ENCODE data around the gene EML4. TPM values are rescaled to one million over a fixed set of nuclear protein-coding genes. Genes with fewer than 3 reads are reported as not detected.

Gene EML4
- total and polyA plus RNA-seq, 9 of the 15 experiments (the other 6 are each of a cell fraction or from before 2014, with no cell fraction given): 14.7 to 48.3 (median 36.5) TPM

- TF ChIP-seq ZBTB40 (IDR thresholded peaks at IDR 0.05): peak; percentile 56; the same call in 1 of the 2 replicates
- no peak for TF ChIP-seq ZBTB40 (CRISPR knock-in tag; IDR thresholded peaks at IDR 0.05)
- peak; percentile 70 for TF ChIP-seq ATF3 (IDR thresholded peaks at IDR 0.05)
- TF ChIP-seq ATF3 (CRISPR knock-in tag; conservative IDR thresholded peaks at IDR 0.05): no peak
- TF ChIP-seq NFE2 (IDR thresholded peaks at IDR 0.05; ENCODE audit: low read depth): peak; percentile 32; the same call in 1 of the 2 replicates
- TF ChIP-seq ZNF592 (IDR thresholded peaks at IDR 0.05): 0 out of 2 replicates have a peak, but pooled peaks have one; percentile 14
- no peak for TF ChIP-seq ZEB2 (IDR thresholded peaks at IDR 0.05)
- peak; percentile 47; the same call in 1 of the 2 replicates for TF ChIP-seq ATF7 (IDR thresholded peaks at IDR 0.05)
- peak; percentile 70 for TF ChIP-seq C11orf30 (IDR thresholded peaks at IDR 0.05; ENCODE audit: low read depth)
- TF ChIP-seq KLF6 (CRISPR knock-in tag; IDR thresholded peaks at IDR 0.05; ENCODE audit: borderline replicate concordance): no peak
- TF ChIP-seq JUND (IDR thresholded peaks at IDR 0.05; ENCODE audit: borderline replicate concordance, low read depth, low read length): peak; percentile 66; the same call in 1 of the 2 replicates
- 0 out of 3 replicates have a peak, but pooled peaks have one; percentile 28 for TF ChIP-seq JUND (tag; IDR thresholded peaks at IDR 0.05; ENCODE audit: borderline replicate concordance, low read depth, low read length)
- TF ChIP-seq CCNT2 (IDR thresholded peaks at IDR 0.05; ENCODE audit: borderline replicate concordance, extremely low read depth, insufficient read length, low read depth, low read length): no peak
Observed at GRCh38 chr2:42353792-42354429, 184.8 kb downstream of the EML4 start (continued).
